ACC112 (cell line): Measurements from ENCODE around the gene SPEM2.

Experiments
- H2AFZ ChIP-seq: fragments of 200-600 bp; sonication (generic); one replicate; pipeline ENCODE4 v1.6.0; 2017; ENCODE audit warnings: antibody characterized with exemption, low read length; ENCODE audit not compliant: unreplicated experiment
- H3K27ac ChIP-seq: fragments of 200-600 bp; sonication (generic); 2 replicates; pipeline ENCODE4 v1.5.1; 2014; ENCODE audit warnings: low read depth, mild to moderate bottlenecking, antibody characterized with exemption, low read length, moderate library complexity
- H3K27me3 ChIP-seq: fragments of 200-600 bp; sonication (generic); 2 replicates; pipeline ENCODE4 v1.6.1; 2014; ENCODE audit warnings: mild to moderate bottlenecking, antibody characterized with exemption, low read length, moderate library complexity, mixed read lengths; ENCODE audit not compliant: insufficient read depth
- H3K36me3 ChIP-seq: fragments of 200-600 bp; sonication (generic); 2 replicates; pipeline ENCODE4 v1.6.1; 2016; ENCODE audit warnings: mild to moderate bottlenecking, antibody characterized with exemption, low read length, moderate library complexity, mixed read lengths; ENCODE audit not compliant: insufficient read depth
- H3K4me1 ChIP-seq: fragments of 200-600 bp; sonication (generic); one replicate; pipeline ENCODE4 v1.6.1; 2016; ENCODE audit warnings: low read length, mixed read lengths; ENCODE audit not compliant: insufficient read depth, unreplicated experiment, control insufficient read depth
- H3K4me3 ChIP-seq: fragments of 200-600 bp; sonication (generic); 2 replicates; pipeline ENCODE4 v1.5.1; 2014; ENCODE audit warnings: mild to moderate bottlenecking, low read depth, low read length
- H3K79me2 ChIP-seq: fragments of 200-600 bp; sonication (generic); one replicate; pipeline ENCODE4 v1.6.0; 2016; ENCODE audit warnings: low read length; ENCODE audit not compliant: control insufficient read depth, unreplicated experiment, insufficient read depth

Gene SPEM2

DNA sequence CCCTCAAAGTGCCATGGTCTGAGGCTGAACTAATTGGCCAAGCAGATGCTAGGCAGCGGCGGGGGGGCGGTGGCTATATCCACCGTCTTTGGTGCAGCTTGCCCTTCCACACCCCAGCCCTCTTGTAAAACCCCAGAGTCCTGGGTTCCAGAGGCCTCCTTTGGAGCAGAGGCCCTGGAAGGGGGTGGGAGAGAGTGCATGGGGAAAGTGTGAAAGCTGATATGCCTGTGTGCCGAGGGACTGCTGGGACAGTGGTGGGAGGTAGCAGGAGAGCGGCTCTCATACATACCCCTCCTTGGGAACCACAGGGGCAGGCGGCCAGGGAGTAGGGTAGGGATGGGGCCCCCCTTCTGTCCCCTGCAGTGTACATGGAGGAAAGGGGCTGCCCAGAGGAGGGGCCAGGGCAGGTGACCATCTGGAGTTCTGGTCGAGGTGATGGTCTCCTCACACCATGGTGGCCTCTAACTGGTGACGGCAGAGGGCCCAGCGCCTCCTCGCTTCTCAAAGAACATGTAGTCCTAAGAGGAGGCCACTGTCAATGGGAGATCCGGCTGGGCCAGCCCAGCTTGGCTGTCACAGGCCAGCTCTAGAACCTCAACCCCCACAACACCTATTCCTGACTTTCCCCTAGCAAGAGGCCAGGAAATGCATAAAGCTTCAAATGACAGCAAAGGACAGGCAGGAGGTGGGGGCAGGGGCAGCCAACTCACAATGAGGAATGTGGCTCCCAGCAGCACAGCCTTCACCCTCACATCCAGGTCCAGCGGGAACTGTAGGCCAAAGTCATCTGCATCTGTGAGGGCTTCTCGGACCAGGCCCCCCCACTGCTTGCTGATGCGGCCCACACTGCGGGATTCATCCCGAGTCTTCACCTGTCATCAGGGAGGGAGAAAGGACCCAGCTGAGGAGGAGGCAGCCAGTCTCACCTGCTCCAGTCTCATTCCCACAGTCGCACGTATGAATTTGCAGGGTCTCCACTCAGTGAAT, 35.2 kb upstream of the SPEM2 start:
- Histone ChIP-seq H3K36me3 (peaks cover 10% of the 10 kb centered on the region; the same call in 1 of the 2 replicates), H3K79me2 (peaks cover 5% of the 10 kb centered on the region), H2AFZ (no peak overlapping the region), H3K27ac (no peak overlapping the region), H3K4me1 (peaks cover 4% of the 10 kb centered on the region), H3K27me3 (no peaks in the 10 kb centered on the region), H3K4me3 (no peak overlapping the region)

- H3K4me1 ChIP-seq = peaks cover 4% of the 10 kb centered on the region
- no peaks in the 10 kb centered on the region for H3K27me3 ChIP-seq
- no peak overlapping the region for H3K4me3 ChIP-seq
- peaks cover 10% of the 10 kb centered on the region; the same call in 1 of the 2 replicates for H3K36me3 ChIP-seq
- peaks cover 5% of the 10 kb centered on the region for H3K79me2 ChIP-seq
- no peak overlapping the region for H2AFZ ChIP-seq
- no peak overlapping the region for H3K27ac ChIP-seq
These were observed 34.1 kb upstream of the SPEM2 start for GRCh38 chr17:7391307-7391706.

- Histone ChIP-seq H3K36me3 (peaks cover 10% of the 10 kb centered on the region; the same call in 1 of the 2 replicates), H3K27me3 (no peaks in the 10 kb centered on the region), H3K4me3 (peak overlapping the region; percentile 89), H3K27ac (no peak overlapping the region), H3K79me2 (peaks cover 5% of the 10 kb centered on the region), H3K4me1 (peaks cover 4% of the 10 kb centered on the region), H2AFZ (no peak overlapping the region)
These were observed 32.5 kb upstream of the SPEM2 start for GRCh38 chr17:7392696-7393612.

DNA sequence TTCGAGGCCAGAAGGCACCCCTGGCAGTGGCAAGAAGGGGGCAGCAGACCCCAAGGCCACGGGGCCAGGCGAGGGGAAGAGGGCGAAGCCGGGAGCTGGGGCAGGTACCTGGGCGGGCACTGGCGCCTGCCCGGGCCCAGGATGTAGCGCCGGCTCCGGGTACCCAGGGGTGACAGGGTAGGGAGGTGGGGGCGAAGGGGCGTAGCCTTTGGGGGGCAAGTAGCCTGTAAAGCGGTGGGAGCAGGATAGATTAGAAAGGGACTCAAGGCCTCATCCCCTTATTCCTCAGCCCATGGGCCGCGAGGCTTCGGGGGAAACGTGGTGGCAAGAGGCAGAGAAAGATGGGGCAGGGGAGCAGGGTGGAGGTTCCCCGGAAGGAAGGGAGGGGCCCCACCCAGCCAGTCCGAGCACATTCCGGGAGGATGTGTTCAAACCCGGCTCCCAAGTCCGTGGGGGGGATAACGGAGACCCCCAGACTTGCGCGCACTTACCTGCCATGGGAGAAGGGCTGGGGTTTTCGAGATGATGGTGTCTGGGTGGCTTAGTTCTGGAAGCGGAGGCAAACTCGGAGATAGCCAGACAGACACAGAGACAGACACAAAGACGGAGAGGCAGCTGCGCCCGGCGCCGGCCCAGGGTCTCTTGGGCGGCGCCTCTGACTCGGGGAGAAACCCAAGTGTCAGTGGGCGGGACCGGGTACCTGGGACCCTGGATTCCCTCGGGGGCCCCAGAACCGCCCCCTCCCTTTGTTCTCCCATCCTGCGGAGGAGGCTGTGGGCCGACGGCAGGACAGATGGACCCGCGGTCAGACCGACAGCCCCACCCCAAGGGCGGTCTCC, 31.6 kb upstream of the SPEM2 start:
- H2AFZ ChIP-seq = peak overlapping the region; percentile 76
- no peaks in the 10 kb centered on the region for H3K27me3 ChIP-seq
- H3K36me3 ChIP-seq = peaks cover 10% of the 10 kb centered on the region; the same call in 1 of the 2 replicates
- H3K79me2 ChIP-seq = peaks cover 5% of the 10 kb centered on the region
- H3K4me3 ChIP-seq = peak overlapping the region; percentile 89
- peaks cover 4% of the 10 kb centered on the region for H3K4me1 ChIP-seq
- H3K27ac ChIP-seq = peak overlapping the region; percentile 75

DNA sequence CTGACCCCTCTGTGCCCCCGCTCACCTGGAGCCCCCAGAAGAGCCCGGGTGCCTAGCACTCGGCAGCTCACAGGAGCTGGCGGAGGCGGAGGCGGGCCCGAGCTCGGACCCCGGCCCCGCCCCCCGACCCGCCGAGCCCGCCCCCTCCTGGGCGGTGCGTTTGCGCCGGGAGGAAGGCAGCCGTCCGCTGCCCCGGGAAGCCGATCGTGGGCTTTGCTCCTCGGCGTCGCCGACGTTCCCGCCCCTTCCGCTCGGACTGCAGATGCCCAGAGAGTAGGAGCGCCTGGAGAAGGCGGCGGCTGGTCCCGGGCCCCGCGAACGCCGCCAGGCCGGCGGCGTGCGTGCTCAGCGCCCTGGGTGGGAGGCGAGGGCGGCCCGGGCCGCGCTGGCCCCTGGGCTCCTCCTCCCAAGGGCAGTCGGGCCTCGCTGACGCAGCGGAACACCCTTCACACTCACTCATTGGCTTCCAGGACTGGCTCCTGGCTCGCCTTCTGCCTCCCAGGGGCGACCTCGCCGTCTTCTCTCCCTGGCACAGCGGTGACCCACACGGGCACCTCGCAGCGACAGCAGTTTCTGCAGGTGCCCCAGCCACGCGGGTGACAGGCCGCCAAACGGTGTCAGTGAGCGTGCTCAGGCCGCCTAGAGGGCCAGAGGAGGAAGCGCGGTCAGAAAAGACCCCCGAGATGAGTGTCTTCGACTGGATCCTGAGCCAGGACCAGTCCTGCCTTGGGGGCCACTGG, 30.8 kb upstream of the SPEM2 start, which contains the start of gene PLSCR3:
PLSCR3 (minus strand) TSS at position 74 of the 740 bp plus-strand sequence. CDS start 415 bp downstream, outside the sequence.
- Histone ChIP-seq H3K27me3 (no peaks in the 10 kb centered on the region), H3K4me1 (peaks cover 4% of the 10 kb centered on the region), H2AFZ (peak within 1 kb of the TSS; percentile 83), H3K27ac (peak within 1 kb of the TSS; percentile 75), H3K4me3 (peak within 1 kb of the TSS; percentile 89), H3K36me3 (peaks cover 9% of the 10 kb centered on the region; the same call in 1 of the 2 replicates), H3K79me2 (peaks cover 5% of the 10 kb centered on the region)

DNA sequence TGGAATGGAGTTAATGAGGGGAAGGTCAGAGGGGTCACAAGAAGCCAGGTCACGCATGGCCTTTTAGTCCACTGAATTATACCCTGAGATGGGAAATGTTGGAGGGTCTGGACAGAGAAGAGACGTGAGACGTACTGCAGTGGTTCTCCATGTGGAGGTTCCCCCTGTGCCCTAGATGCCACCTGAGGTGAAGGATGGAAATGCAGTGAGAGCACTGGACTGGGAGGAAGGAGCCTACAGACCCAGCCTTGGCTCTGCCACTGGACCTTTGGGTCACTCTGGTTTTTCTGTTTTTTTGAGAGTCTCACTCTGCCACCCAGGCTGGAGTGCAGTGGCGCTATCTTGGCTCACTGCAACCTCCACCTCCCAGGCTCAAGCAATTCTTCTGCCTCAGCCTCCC, 29.3 kb upstream of the SPEM2 start:
- Histone ChIP-seq H3K27me3 (no peaks in the 10 kb centered on the region), H3K4me1 (peaks cover 4% of the 10 kb centered on the region), H2AFZ (no peak overlapping the region), H3K4me3 (no peak overlapping the region), H3K79me2 (peaks cover 5% of the 10 kb centered on the region), H3K27ac (no peak overlapping the region), H3K36me3 (peaks cover under 1% of the 10 kb centered on the region; the same call in 1 of the 2 replicates)

DNA sequence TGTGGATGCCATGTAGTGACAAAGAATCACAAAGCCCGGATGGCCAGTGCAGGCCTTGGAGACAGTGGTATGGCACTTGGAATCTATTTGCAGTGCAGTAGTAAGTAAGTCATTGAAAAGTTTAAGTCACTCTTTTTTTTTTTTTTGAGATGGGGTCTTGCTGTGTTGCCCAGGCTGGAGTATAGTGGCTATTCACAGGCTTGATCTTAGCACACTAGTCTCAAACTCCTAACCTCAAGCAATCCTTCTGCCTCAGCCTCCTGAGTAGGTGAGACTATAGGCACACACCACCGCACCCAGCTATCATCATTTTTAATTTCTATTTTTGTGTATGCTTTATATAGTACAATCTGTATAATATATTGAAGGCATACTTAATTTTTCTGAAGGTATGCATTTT, 26.8 kb upstream of the SPEM2 start:
- Histone ChIP-seq H3K4me3 (no peak overlapping the region), H3K27me3 (no peaks in the 10 kb centered on the region), H2AFZ (no peak overlapping the region), H3K79me2 (peaks cover 10% of the 10 kb centered on the region), H3K4me1 (peaks cover 6% of the 10 kb centered on the region), H3K36me3 (no peaks in the 10 kb centered on the region), H3K27ac (no peak overlapping the region)

- Histone ChIP-seq H3K36me3 (no peaks in the 10 kb centered on the region), H2AFZ (peak overlapping the region; percentile 77), H3K27ac (peak overlapping the region; percentile 17), H3K4me1 (peaks cover 9% of the 10 kb centered on the region), H3K4me3 (peak overlapping the region; percentile 89), H3K27me3 (no peaks in the 10 kb centered on the region), H3K79me2 (peaks cover 26% of the 10 kb centered on the region)
These were observed 22.2 kb upstream of the SPEM2 start for GRCh38 chr17:7403043-7403726.

DNA sequence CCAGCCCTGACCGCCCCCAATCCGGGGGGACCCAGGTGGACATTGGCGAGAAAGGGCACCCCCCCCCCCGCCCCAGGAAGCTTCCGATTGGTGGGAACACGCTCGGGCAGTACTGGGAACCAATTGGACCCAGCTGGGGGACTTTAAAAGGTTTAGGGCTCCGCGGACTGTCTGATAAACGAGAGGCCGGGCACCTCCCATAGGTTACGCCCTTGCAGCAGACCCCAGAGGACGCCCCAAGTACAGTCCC, 21.8 kb upstream of the SPEM2 start:
- Histone ChIP-seq H3K79me2 (peaks cover 26% of the 10 kb centered on the region), H3K27me3 (no peaks in the 10 kb centered on the region), H3K4me3 (peak overlapping the region; percentile 89), H3K4me1 (peaks cover 9% of the 10 kb centered on the region), H3K27ac (peak overlapping the region; percentile 17), H3K36me3 (no peaks in the 10 kb centered on the region), H2AFZ (peak overlapping the region; percentile 77)
